Activated CD4-positive, alpha-beta memory T cell treated with anti-CD3 and anti-CD28 coated beads, Interleukin-2, amount 10 ng/mL, durations not matched to agents 7 days and 5 days (primary cell): ENCODE results near the gene MYDGF. TPM values are rescaled to one million over a fixed set of nuclear protein-coding genes. Genes with fewer than 3 reads are reported as not detected.

ENCODE experiments used
- CTCF ChIA-PET: fragments of 350-600 bp; sonication (Branson Sonifier 250); formaldehyde crosslinking; loops from one replicate; lab custom pipeline; 2021; ENCODE audit warnings: antibody characterized with exemption, inconsistent platforms; lab: Charles Lee
- POLR2A ChIA-PET: fragments of 350-600 bp; sonication (Branson Sonifier 250); formaldehyde crosslinking; loops from one replicate; lab custom pipeline; 2021; ENCODE audit warnings: antibody characterized with exemption; lab: Charles Lee
- DNase-seq: peaks from one replicate; pipeline ENCODE4 v3.0.0-alpha.2; 2020
- H3K27ac Mint-ChIP-seq: one replicate; pipeline ENCODE4 v1.8.0; 2021; ENCODE audit warnings: mild to moderate bottlenecking, mixed read lengths
- H3K27me3 Mint-ChIP-seq: one replicate; pipeline ENCODE4 v1.8.0; 2021; ENCODE audit warnings: mixed read lengths
- H3K36me3 Mint-ChIP-seq: one replicate; pipeline ENCODE4 v1.8.0; 2021; ENCODE audit warnings: low read depth, mixed read lengths
- H3K4me1 Mint-ChIP-seq: one replicate; pipeline ENCODE4 v1.8.0; 2021; ENCODE audit warnings: mixed read lengths
- H3K4me3 Mint-ChIP-seq: one replicate; pipeline ENCODE4 v1.8.0; 2021; ENCODE audit warnings: mild to moderate bottlenecking, mixed read lengths
- H3K9me3 Mint-ChIP-seq: one replicate; pipeline ENCODE4 v1.8.0; 2021; ENCODE audit warnings: mixed read lengths
- total RNA-seq, 2 experiments: library from RNA; stranded (reverse); gene quantifications; one replicate each; pipeline ENCODE4 v1.2.3, GENCODE V29; 2021

Gene MYDGF
- total RNA-seq, 2 experiments from 2014 or later, result 67.1 to 68.7 TPM

- CTCF ChIA-PET, result no interaction called here
- no peaks in the 10 kb centered on the region for H3K4me1 Mint-ChIP-seq
Observed at GRCh38 chr19:4694211-4694987, 24.3 kb upstream of the MYDGF start.

GRCh38 chr19:4693471-4694121 is 23.5 kb upstream of the MYDGF start:
- Mint-ChIP-seq H3K9me3 (no peaks in the 10 kb centered on the region), H3K27ac (peak overlapping the region; percentile 2), H3K27me3 (no peaks in the 10 kb centered on the region), H3K36me3 (peaks cover 47% of the 10 kb centered on the region), H3K4me3 (no peak overlapping the region), H3K4me1 (no peaks in the 10 kb centered on the region)
- no peak for DNase-seq
- ChIA-PET POLR2A (no interaction called here), CTCF (no interaction called here)

More at GRCh38 chr19:4694211-4694987, 24.3 kb upstream of the MYDGF start:
- Mint-ChIP-seq H3K4me3 (no peak overlapping the region), H3K27me3 (no peaks in the 10 kb centered on the region), H3K9me3 (no peaks in the 10 kb centered on the region), H3K36me3 (peaks cover 49% of the 10 kb centered on the region), H3K27ac (peak overlapping the region; percentile 2)
- DNase-seq, result no peak
- POLR2A ChIA-PET, result interaction anchor here (0.6 kb wide), 1 partner anchor 26 kb away, joined by 4 read pairs; no protein-coding TSS in a partner anchor

- Mint-ChIP-seq H3K4me1 (no peaks in the 10 kb centered on the region), H3K36me3 (peaks cover 43% of the 10 kb centered on the region), H3K27me3 (no peaks in the 10 kb centered on the region), H3K27ac (no peak overlapping the region), H3K9me3 (no peaks in the 10 kb centered on the region), H3K4me3 (no peak overlapping the region)
- DNase-seq, result no peak
- ChIA-PET POLR2A (no interaction called here), CTCF (no interaction called here)
Observed at GRCh38 chr19:4693078-4693350, 22.9 kb upstream of the MYDGF start.

GRCh38 chr19:4692251-4693077 is 22.3 kb upstream of the MYDGF start:
- ChIA-PET POLR2A (no interaction called here), CTCF (no interaction called here)
- DNase-seq, result no peak
- Mint-ChIP-seq H3K9me3 (no peaks in the 10 kb centered on the region), H3K4me3 (no peak overlapping the region), H3K27me3 (no peaks in the 10 kb centered on the region), H3K27ac (no peak overlapping the region), H3K36me3 (peaks cover 42% of the 10 kb centered on the region), H3K4me1 (no peaks in the 10 kb centered on the region)

- no peak for DNase-seq
- CTCF ChIA-PET, result no interaction called here
- no peaks in the 10 kb centered on the region for H3K4me1 Mint-ChIP-seq
- H3K27me3 Mint-ChIP-seq, result no peaks in the 10 kb centered on the region
- H3K9me3 Mint-ChIP-seq, result no peaks in the 10 kb centered on the region
- H3K27ac Mint-ChIP-seq, result no peak overlapping the region
- no peak overlapping the region for H3K4me3 Mint-ChIP-seq
- POLR2A ChIA-PET, result interaction anchor here (0.6 kb wide), 1 partner anchor 586 kb away, joined by 3 read pairs; no protein-coding TSS in a partner anchor
- H3K36me3 Mint-ChIP-seq, result peaks cover 38% of the 10 kb centered on the region
Observed at GRCh38 chr19:4691373-4691772, 21.2 kb upstream of the MYDGF start.

GRCh38 chr19:4690361-4690760 is 20.2 kb upstream of the MYDGF start:
- DNase-seq, result no peak
- POLR2A ChIA-PET, result interaction anchor here (1.0 kb wide), 1 partner anchor 10 kb away, joined by 3 read pairs; no protein-coding TSS in a partner anchor

GRCh38 chr19:4689403-4689802 is 19.3 kb upstream of the MYDGF start:
- Mint-ChIP-seq H3K9me3 (no peaks in the 10 kb centered on the region), H3K4me1 (no peaks in the 10 kb centered on the region), H3K27ac (no peak overlapping the region), H3K36me3 (peaks cover 32% of the 10 kb centered on the region), H3K4me3 (no peak overlapping the region), H3K27me3 (no peaks in the 10 kb centered on the region)
- DNase-seq, result no peak
- ChIA-PET POLR2A (interaction anchor here (0.7 to 0.8 kb wide), 2 partner anchors 8 to 9 kb away, joined by 3 to 5 read pairs; no protein-coding TSS in a partner anchor), CTCF (no interaction called here)

More at GRCh38 chr19:4690361-4690760, 20.2 kb upstream of the MYDGF start:
- Mint-ChIP-seq H3K27ac (no peak overlapping the region), H3K4me1 (no peaks in the 10 kb centered on the region), H3K9me3 (no peaks in the 10 kb centered on the region), H3K36me3 (peaks cover 35% of the 10 kb centered on the region), H3K4me3 (no peak overlapping the region), H3K27me3 (no peaks in the 10 kb centered on the region)
- CTCF ChIA-PET, result no interaction called here

GRCh38 chr19:4688587-4688986 is 18.4 kb upstream of the MYDGF start:
- Mint-ChIP-seq H3K9me3 (no peaks in the 10 kb centered on the region), H3K4me1 (no peaks in the 10 kb centered on the region), H3K4me3 (no peak overlapping the region), H3K27me3 (no peaks in the 10 kb centered on the region), H3K27ac (no peak overlapping the region), H3K36me3 (peaks cover 35% of the 10 kb centered on the region)
- DNase-seq, result no peak
- ChIA-PET CTCF (interaction anchor here (0.6 kb wide), 1 partner anchor 174 kb away, joined by 3 read pairs; no protein-coding TSS in a partner anchor), POLR2A (interaction anchor here (0.7 to 0.8 kb wide), 2 partner anchors 8 to 9 kb away, joined by 3 to 5 read pairs; no protein-coding TSS in a partner anchor)

GRCh38 chr19:4687396-4687795 is 17.3 kb upstream of the MYDGF start:
- ChIA-PET CTCF (no interaction called here), POLR2A (no interaction called here)
- H3K4me1 Mint-ChIP-seq, result no peaks in the 10 kb centered on the region
- H3K27me3 Mint-ChIP-seq, result no peaks in the 10 kb centered on the region
- no peaks in the 10 kb centered on the region for H3K9me3 Mint-ChIP-seq
- H3K36me3 Mint-ChIP-seq, result peaks cover 30% of the 10 kb centered on the region
- DNase-seq, result no peak
- H3K27ac Mint-ChIP-seq, result no peak overlapping the region
- H3K4me3 Mint-ChIP-seq, result no peak overlapping the region

GRCh38 chr19:4686700-4687099 is 16.6 kb upstream of the MYDGF start:
- Mint-ChIP-seq H3K27ac (no peak overlapping the region), H3K4me3 (no peak overlapping the region), H3K9me3 (no peaks in the 10 kb centered on the region), H3K36me3 (peaks cover 26% of the 10 kb centered on the region), H3K4me1 (no peaks in the 10 kb centered on the region), H3K27me3 (no peaks in the 10 kb centered on the region)
- no peak for DNase-seq
- ChIA-PET CTCF (no interaction called here), POLR2A (no interaction called here)

- no peaks in the 10 kb centered on the region for H3K9me3 Mint-ChIP-seq
- POLR2A ChIA-PET, result no interaction called here
- H3K27me3 Mint-ChIP-seq, result no peaks in the 10 kb centered on the region
- CTCF ChIA-PET, result no interaction called here
- no peak for DNase-seq
- H3K36me3 Mint-ChIP-seq, result peaks cover 25% of the 10 kb centered on the region
- H3K4me1 Mint-ChIP-seq, result no peaks in the 10 kb centered on the region
- no peak overlapping the region for H3K4me3 Mint-ChIP-seq
- no peak overlapping the region for H3K27ac Mint-ChIP-seq
Observed at GRCh38 chr19:4684312-4685095, 14.4 kb upstream of the MYDGF start.

GRCh38 chr19:4682417-4683200 is 12.5 kb upstream of the MYDGF start:
- no peak overlapping the region for H3K4me3 Mint-ChIP-seq
- H3K27me3 Mint-ChIP-seq, result no peaks in the 10 kb centered on the region
- no peaks in the 10 kb centered on the region for H3K9me3 Mint-ChIP-seq
- ChIA-PET CTCF (no interaction called here), POLR2A (no interaction called here)
- DNase-seq, result no peak
- no peak overlapping the region for H3K27ac Mint-ChIP-seq
- peaks cover 26% of the 10 kb centered on the region for H3K36me3 Mint-ChIP-seq
- no peaks in the 10 kb centered on the region for H3K4me1 Mint-ChIP-seq
